Endodermal cell (in vitro differentiated cells): ENCODE data around the gene ARF3. TPM values are rescaled to one million over a fixed set of nuclear protein-coding genes. Genes with fewer than 3 reads are reported as not detected.
A peak's percentile ranks its signal among the peaks of the same experiment; 100 is the strongest.

Source experiments
- DNase-seq: peaks from one replicate; pipeline ENCODE4 v3.0.0-alpha.2; 2017
- H3K27ac ChIP-seq: 2 replicates; pipeline ENCODE4 v1.5.1; 2013; ENCODE audit warnings: mild to moderate bottlenecking, low read depth, low read length, moderate library complexity
- H3K27me3 ChIP-seq: 2 replicates; pipeline ENCODE4 v1.6.1; 2013; ENCODE audit warnings: mild to moderate bottlenecking, low read length, moderate library complexity; ENCODE audit not compliant: insufficient read depth, control insufficient read depth, poor library complexity, severe bottlenecking
- H3K36me3 ChIP-seq: 2 replicates; pipeline ENCODE4 v1.7.0; 2013; ENCODE audit warnings: mild to moderate bottlenecking, low read length, moderate library complexity; ENCODE audit not compliant: control insufficient read depth, insufficient read depth
- H3K4me1 ChIP-seq: one replicate; pipeline ENCODE4 v1.7.0; 2013; ENCODE audit warnings: low read length; ENCODE audit not compliant: control insufficient read depth, insufficient read depth
- H3K4me3 ChIP-seq: 2 replicates; pipeline ENCODE4 v1.5.1; 2013; ENCODE audit warnings: mild to moderate bottlenecking, low read length, moderate library complexity
- H3K9ac ChIP-seq: 2 replicates; pipeline ENCODE4 v1.6.1; 2013; ENCODE audit warnings: mild to moderate bottlenecking, low read length, moderate library complexity; ENCODE audit not compliant: poor library complexity, severe bottlenecking; ENCODE audit errors: extremely low read depth
- H3K9me3 ChIP-seq: 2 replicates; pipeline ENCODE4 v1.6.1; 2013; ENCODE audit warnings: mild to moderate bottlenecking, low read length, moderate library complexity; ENCODE audit not compliant: control insufficient read depth
- H3K27ac Mint-ChIP-seq: 2 replicates; pipeline ENCODE4 v1.8.0; 2020; ENCODE audit warnings: mixed read lengths
- H3K27me3 Mint-ChIP-seq: 2 replicates; pipeline ENCODE4 v1.8.0; 2021; ENCODE audit warnings: mild to moderate bottlenecking, mixed read lengths; ENCODE audit not compliant: insufficient read depth
- H3K36me3 Mint-ChIP-seq: 2 replicates; pipeline ENCODE4 v1.8.0; 2020; ENCODE audit warnings: low read depth, mixed read lengths
- H3K4me1 Mint-ChIP-seq: 2 replicates; pipeline ENCODE4 v1.8.0; 2020; ENCODE audit warnings: mixed read lengths
- H3K4me3 Mint-ChIP-seq: 2 replicates; pipeline ENCODE4 v1.8.0; 2020; ENCODE audit warnings: mild to moderate bottlenecking, moderate library complexity, mixed read lengths
- H3K9me3 Mint-ChIP-seq: 2 replicates; pipeline ENCODE4 v1.8.0; 2020; ENCODE audit warnings: mild to moderate bottlenecking, mixed read lengths
- CTCF ChIP-seq: fragments of 200-600 bp; sonication (generic); conservative IDR thresholded peaks from 2 replicates; pipeline ENCODE4 v1.5.0; 2021; ENCODE audit warnings: antibody characterized with exemption, mild to moderate bottlenecking
- WGBS, 2 experiments: methylation state at CpG; one replicate each; pipeline versions ENCODE4 v1.1.5 to v1.1.7; 2013; ENCODE audit warnings: missing lambda C conversion rate in 2 of 2, mixed read lengths in 1 of 2; ENCODE audit not compliant: insufficient coverage in 1 of 2, insufficient read length in 1 of 2; 5-methylcytosine and 5-hydroxymethylcytosine counted together
- total RNA-seq, 2 donors: library from RNA; stranded (reverse); fragmentation: NEBNext Ultra II Directional in 1 of 2; extraction: Animal tissue kit (Norgen Biotek cat#: 25700) in 1 of 2; gene quantifications; 2 replicates in 1 of 2; 3 replicates in 1 of 2; pipeline ENCODE4 v1.2.1, GENCODE V29; 2021

Gene ARF3
- total RNA-seq, 2 donors from 2014 or later: 237 to 288 TPM

- no peaks in the 10 kb centered on the region for H3K27me3 Mint-ChIP-seq
- peaks cover 10% of the 10 kb centered on the region for H3K4me1 Mint-ChIP-seq
- Histone ChIP-seq H3K27ac (no peak overlapping the region), H3K9me3 (no peaks in the 10 kb centered on the region), H3K27me3 (no peaks in the 10 kb centered on the region), H3K4me1 (no peaks in the 10 kb centered on the region), H3K36me3 (peaks cover 73% of the 10 kb centered on the region), H3K4me3 (no peak overlapping the region), H3K9ac (no peak overlapping the region)
- H3K4me3 Mint-ChIP-seq: no peak overlapping the region
- TF ChIP-seq CTCF: no peak
- WGBS, 2 experiments: 96% methylated on average over 2 of the region's 2 CpGs; no CpG with 5 or more reads in 1 of the 2 experiments
- no peak for DNase-seq
- no peaks in the 10 kb centered on the region for H3K9me3 Mint-ChIP-seq
- H3K27ac Mint-ChIP-seq: no peak overlapping the region
- peaks cover 45% of the 10 kb centered on the region for H3K36me3 Mint-ChIP-seq
These were observed 30.0 kb downstream of the ARF3 start for GRCh38 chr12:48927261-48927660.

- Mint-ChIP-seq H3K9me3 (no peaks in the 10 kb centered on the region), H3K36me3 (peaks cover 43% of the 10 kb centered on the region), H3K4me3 (peak within 1 kb of the TSS; percentile 71), H3K27ac (peak within 1 kb of the TSS; percentile 93), H3K27me3 (no peaks in the 10 kb centered on the region), H3K4me1 (peaks cover 10% of the 10 kb centered on the region)
- 65 to 77% methylated on average over 24 to 38 of the region's 38 CpGs for WGBS, 2 experiments
- no peaks in the 10 kb centered on the region for H3K9me3 ChIP-seq
- H3K27ac ChIP-seq: no peak within 1 kb of the TSS
- no peaks in the 10 kb centered on the region for H3K4me1 ChIP-seq
- H3K4me3 ChIP-seq: no peak within 1 kb of the TSS
- H3K9ac ChIP-seq: no peak within 1 kb of the TSS
- no peak for TF ChIP-seq CTCF
- no peaks in the 10 kb centered on the region for H3K27me3 ChIP-seq
- peaks cover 80% of the 10 kb centered on the region for H3K36me3 ChIP-seq
- DNase-seq: peak; percentile 93
These were observed 31.8 kb downstream of the ARF3 start, which contains the start of gene FKBP11 for GRCh38 chr12:48925304-48926011. FKBP11 (minus strand) TSS chr12:48925492; CDS start chr12:48925428, 64 bp downstream.

- Mint-ChIP-seq H3K27me3 (no peaks in the 10 kb centered on the region), H3K27ac (peak overlapping the region; percentile 93), H3K4me3 (peak overlapping the region; percentile 71)
These were observed 32.5 kb downstream of the ARF3 start for GRCh38 chr12:48924617-48925303.

More at GRCh38 chr12:48924617-48925303, 32.5 kb downstream of the ARF3 start:
- peaks cover 10% of the 10 kb centered on the region for H3K4me1 Mint-ChIP-seq
- no peaks in the 10 kb centered on the region for H3K9me3 ChIP-seq
- no peak overlapping the region for H3K4me3 ChIP-seq
- 69 to 79% methylated on average over 29 to 43 of the region's 43 CpGs for WGBS, 2 experiments
- H3K27me3 ChIP-seq: no peaks in the 10 kb centered on the region
- H3K27ac ChIP-seq: no peak overlapping the region
- DNase-seq: peak; percentile 90
- H3K9ac ChIP-seq: no peak overlapping the region
- peaks cover 38% of the 10 kb centered on the region for H3K36me3 Mint-ChIP-seq
- H3K9me3 Mint-ChIP-seq: no peaks in the 10 kb centered on the region
- H3K4me1 ChIP-seq: no peaks in the 10 kb centered on the region
- peak; percentile 78 for TF ChIP-seq CTCF
- H3K36me3 ChIP-seq: peaks cover 75% of the 10 kb centered on the region
